Neuronal stem cell (in vitro differentiated cells): ENCODE measurements around the gene ADTRP.

Source experiments
- DNase-seq: peaks from one replicate; pipeline ENCODE4 v3.0.0-alpha.2; 2013; ENCODE audit warnings: low spot score
- H2AFZ ChIP-seq: one replicate; pipeline ENCODE4 v1.6.1; 2013; ENCODE audit warnings: mild to moderate bottlenecking, low read length, inconsistent platforms
- H2AK5ac ChIP-seq: 2 replicates; pipeline ENCODE4 v1.6.1; 2013; ENCODE audit warnings: low read depth, mild to moderate bottlenecking, inconsistent platforms, low read length, moderate library complexity, mixed read lengths
- H2BK120ac ChIP-seq: 2 replicates; pipeline ENCODE4 v1.6.1; 2013; ENCODE audit warnings: low read depth, mild to moderate bottlenecking, inconsistent platforms, low read length, moderate library complexity, mixed read lengths
- H2BK12ac ChIP-seq: one replicate; pipeline ENCODE4 v1.6.1; 2013; ENCODE audit warnings: low read length, inconsistent platforms
- H2BK15ac ChIP-seq: 2 replicates; pipeline ENCODE4 v1.6.1; 2013; ENCODE audit warnings: mild to moderate bottlenecking, low read length, inconsistent platforms, mixed read lengths
- H2BK5ac ChIP-seq: one replicate; pipeline ENCODE4 v1.6.1; 2013; ENCODE audit warnings: inconsistent platforms, mild to moderate bottlenecking, low read length, moderate library complexity
- H3K14ac ChIP-seq: one replicate; pipeline ENCODE4 v1.6.1; 2013; ENCODE audit warnings: low read length, inconsistent platforms
- H3K18ac ChIP-seq: 2 replicates; pipeline ENCODE4 v1.6.1; 2013; ENCODE audit warnings: low read length, inconsistent platforms
- H3K23ac ChIP-seq: 2 replicates; pipeline ENCODE4 v1.6.1; 2013; ENCODE audit warnings: low read depth, mild to moderate bottlenecking, mixed read lengths, low read length, inconsistent platforms; ENCODE audit not compliant: poor library complexity
- H3K27ac ChIP-seq: replicated peaks from 3 replicates; pipeline ENCODE4 v1.5.1; 2013; ENCODE audit warnings: low read length, inconsistent platforms
- H3K27me3 ChIP-seq, 3 experiments: 2 replicates each; pipeline ENCODE4 v1.6.1; 2013; ENCODE audit warnings: low read length in 3 of 3, mild to moderate bottlenecking in 2 of 3, inconsistent platforms in 1 of 3, low read depth in 1 of 3, mixed read lengths in 1 of 3, moderate library complexity in 1 of 3; ENCODE audit not compliant: control insufficient read depth in 3 of 3, insufficient read depth in 3 of 3
- H3K36me3 ChIP-seq, 2 donors: replicated peaks in 1 of 2; 2 replicates each; pipeline ENCODE4 v1.6.1; 2013; ENCODE audit warnings: low read length in 2 of 2; ENCODE audit not compliant: control insufficient read depth in 2 of 2, insufficient read depth in 2 of 2
- H3K4ac ChIP-seq: 2 replicates; pipeline ENCODE4 v1.6.1; 2013; ENCODE audit warnings: inconsistent platforms, mild to moderate bottlenecking, low read length, moderate library complexity
- H3K4me1 ChIP-seq, 2 donors: 1 replicate in 1 of 2; 2 replicates in 1 of 2; pipeline ENCODE4 v1.6.1; 2013; ENCODE audit warnings: low read length in 2 of 2, low read depth in 1 of 2; ENCODE audit not compliant: control insufficient read depth in 2 of 2, insufficient read depth in 1 of 2
- H3K4me2 ChIP-seq: one replicate; pipeline ENCODE4 v1.6.1; 2013; ENCODE audit warnings: mild to moderate bottlenecking, low read length, inconsistent platforms; ENCODE audit not compliant: insufficient read depth, poor library complexity, severe bottlenecking
- H3K4me3 ChIP-seq, 2 donors: 2 replicates each; pipeline ENCODE4 v1.5.1; 2013; ENCODE audit warnings: low read length in 2 of 2, mild to moderate bottlenecking in 2 of 2, inconsistent platforms in 1 of 2, moderate library complexity in 1 of 2
- H3K79me1 ChIP-seq: one replicate; pipeline ENCODE4 v1.6.1; 2013; ENCODE audit warnings: low read depth, mild to moderate bottlenecking, inconsistent platforms, low read length, moderate library complexity
- H3K9ac ChIP-seq: one replicate; pipeline ENCODE4 v1.6.1; 2013; ENCODE audit warnings: mild to moderate bottlenecking, low read depth, low read length, inconsistent platforms; ENCODE audit not compliant: poor library complexity
- H3K9me3 ChIP-seq, 2 donors: replicated peaks in 1 of 2; 2 replicates each; pipeline versions ENCODE3 to v1.6.1; 2013; ENCODE audit warnings: low read length in 2 of 2, mild to moderate bottlenecking in 2 of 2, inconsistent platforms in 1 of 2, low read depth in 1 of 2, mixed read lengths in 1 of 2, moderate library complexity in 1 of 2; ENCODE audit not compliant: control insufficient read depth in 2 of 2, insufficient read depth in 1 of 2
- H4K8ac ChIP-seq: one replicate; pipeline ENCODE4 v1.6.1; 2013; ENCODE audit warnings: low read depth, mild to moderate bottlenecking, inconsistent platforms, low read length, moderate library complexity
- H4K91ac ChIP-seq: one replicate; pipeline ENCODE4 v1.6.1; 2013; ENCODE audit warnings: low read length, low read depth, mild to moderate bottlenecking, inconsistent platforms; ENCODE audit not compliant: poor library complexity
- WGBS, 2 donors: extraction: QIAGEN DNeasy Blood & Tissue Kit; methylation state at CpG; one replicate each; pipeline ENCODE4 v1.1.7; 2013; ENCODE audit warnings: missing lambda C conversion rate in 2 of 2, mixed read lengths in 1 of 2; ENCODE audit not compliant: insufficient read length in 2 of 2, insufficient replicate concordance in 1 of 2; ENCODE audit errors: extremely low coverage in 2 of 2; 5-methylcytosine and 5-hydroxymethylcytosine counted together

Gene ADTRP

DNA sequence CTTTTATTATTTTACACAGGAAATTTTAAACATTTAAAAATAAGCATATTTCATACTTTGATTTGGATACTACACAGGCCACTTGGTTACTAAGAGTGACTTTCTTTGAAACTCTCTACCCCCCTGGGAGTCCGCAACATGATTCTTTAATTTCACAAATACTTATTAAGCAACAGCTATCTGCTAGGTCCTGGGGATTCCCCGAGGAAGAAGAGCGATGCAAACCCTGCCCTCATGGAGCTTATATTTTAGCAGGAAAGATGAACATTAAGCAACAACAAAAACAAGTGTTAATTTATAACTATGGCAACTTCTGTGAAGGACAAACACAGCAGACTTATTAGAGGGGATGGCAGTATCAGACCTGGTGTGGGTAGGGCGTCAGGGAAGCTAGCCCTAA lies 3.9 kb upstream of the ADTRP start:
- H2BK12ac ChIP-seq = no peak overlapping the region
- no CpG with 5 or more reads among the region's 4 CpGs for WGBS, 2 donors
- no peak overlapping the region for H3K4me2 ChIP-seq
- no peaks in the 10 kb centered on the region for H3K79me1 ChIP-seq
- no peak overlapping the region for H4K8ac ChIP-seq
- H3K36me3 ChIP-seq = no peaks in the 10 kb centered on the region
- H2BK5ac ChIP-seq = no peak overlapping the region
- no peaks in the 10 kb centered on the region for H3K9me3 ChIP-seq
- H2BK120ac ChIP-seq = no peak overlapping the region
- H3K4me1 ChIP-seq = peaks cover 3% of the 10 kb centered on the region in 2 donors
- no peak overlapping the region for H3K27ac ChIP-seq
- no peak overlapping the region for H3K4ac ChIP-seq
- H3K27me3 ChIP-seq = no peaks in the 10 kb centered on the region
- no peak overlapping the region for H3K18ac ChIP-seq
- no peak overlapping the region for H4K91ac ChIP-seq
- no peak overlapping the region for H2AFZ ChIP-seq
- H3K14ac ChIP-seq = no peak overlapping the region
- H3K23ac ChIP-seq = no peak overlapping the region
- no peak for DNase-seq
- H3K4me3 ChIP-seq = no peak overlapping the region
- H2BK15ac ChIP-seq = no peak overlapping the region
- no peak overlapping the region for H2AK5ac ChIP-seq
- no peak overlapping the region for H3K9ac ChIP-seq

GRCh38 chr6:11780097-11780428 lies 1.5 kb upstream of the ADTRP start:
- H3K4me3 ChIP-seq = no peak overlapping the region
- H3K4me2 ChIP-seq = no peak overlapping the region
- H2AFZ ChIP-seq = no peak overlapping the region
- no peak overlapping the region for H3K23ac ChIP-seq
- H3K14ac ChIP-seq = no peak overlapping the region
- peaks cover 3% of the 10 kb centered on the region in 2 donors for H3K4me1 ChIP-seq
- H3K4ac ChIP-seq = no peak overlapping the region
- H3K9me3 ChIP-seq = no peaks in the 10 kb centered on the region
- H3K18ac ChIP-seq = no peak overlapping the region
- no peak overlapping the region for H2BK5ac ChIP-seq
- no peak overlapping the region for H3K27ac ChIP-seq
- H2BK12ac ChIP-seq = no peak overlapping the region
- no peak overlapping the region for H4K8ac ChIP-seq
- no peak for DNase-seq
- no peak overlapping the region for H2BK15ac ChIP-seq
- no peak overlapping the region for H4K91ac ChIP-seq
- H2AK5ac ChIP-seq = no peak overlapping the region
- H3K27me3 ChIP-seq = no peaks in the 10 kb centered on the region
- no peaks in the 10 kb centered on the region for H3K36me3 ChIP-seq
- H3K79me1 ChIP-seq = no peaks in the 10 kb centered on the region
- WGBS, 2 donors = no CpG with 5 or more reads among the region's 2 CpGs
- no peak overlapping the region for H3K9ac ChIP-seq
- H2BK120ac ChIP-seq = no peak overlapping the region

- H2BK5ac ChIP-seq = no peak overlapping the region
- no peak overlapping the region for H3K23ac ChIP-seq
- H4K91ac ChIP-seq = no peak overlapping the region
- H4K8ac ChIP-seq = no peak overlapping the region
- no peaks in the 10 kb centered on the region for H3K27me3 ChIP-seq
- H2BK120ac ChIP-seq = no peak overlapping the region
- H3K18ac ChIP-seq = no peak overlapping the region
- H2BK15ac ChIP-seq = no peak overlapping the region
- WGBS, 2 donors = no CpG with 5 or more reads among the region's 6 CpGs
- H2AFZ ChIP-seq = no peak overlapping the region
- H2AK5ac ChIP-seq = no peak overlapping the region
- H3K4ac ChIP-seq = no peak overlapping the region
- H3K79me1 ChIP-seq = no peaks in the 10 kb centered on the region
- H3K4me3 ChIP-seq = no peak overlapping the region
- H3K9ac ChIP-seq = no peak overlapping the region
- H3K36me3 ChIP-seq = no peaks in the 10 kb centered on the region
- H3K9me3 ChIP-seq = no peaks in the 10 kb centered on the region
- H3K4me1 ChIP-seq = peaks cover 3% of the 10 kb centered on the region in 2 donors
- H3K4me2 ChIP-seq = no peak overlapping the region
- H3K27ac ChIP-seq = no peak overlapping the region
- DNase-seq = no peak
- H3K14ac ChIP-seq = no peak overlapping the region
- no peak overlapping the region for H2BK12ac ChIP-seq
Measured at GRCh38 chr6:11779329-11780096, 910 bp upstream of the ADTRP start.

DNA sequence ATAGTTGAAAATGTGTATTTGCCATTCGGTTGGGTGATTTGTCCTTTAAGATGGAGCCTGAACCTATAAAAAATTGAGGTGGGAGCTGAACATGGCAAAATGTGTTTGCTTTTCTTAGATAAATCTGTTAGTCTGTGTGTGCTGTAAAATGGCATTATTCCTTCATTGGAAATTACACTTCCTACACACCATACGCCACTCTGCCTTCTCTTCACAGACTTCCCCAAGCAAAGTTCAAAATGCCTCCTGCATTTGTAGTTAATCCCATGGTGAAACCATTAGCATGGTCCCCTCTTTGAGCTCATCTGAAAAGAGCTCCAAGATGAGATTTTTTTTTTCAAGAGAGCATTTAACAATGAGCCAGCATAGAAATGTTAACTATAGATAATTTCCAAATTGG lies 567 bp downstream of the ADTRP start:
- Histone ChIP-seq H3K79me1 (no peaks in the 10 kb centered on the region), H3K23ac (no peak overlapping the region), H2AFZ (no peak overlapping the region), H4K91ac (no peak overlapping the region), H3K27ac (no peak overlapping the region), H2AK5ac (no peak overlapping the region), H3K14ac (no peak overlapping the region), H3K4me2 (no peak overlapping the region), H2BK5ac (no peak overlapping the region), H2BK120ac (no peak overlapping the region), H2BK12ac (no peak overlapping the region), H3K4ac (no peak overlapping the region), H3K18ac (no peak overlapping the region), H3K9ac (no peak overlapping the region), H3K9me3 (no peaks in the 10 kb centered on the region), H3K36me3 (no peaks in the 10 kb centered on the region), H2BK15ac (no peak overlapping the region), H3K4me1 (peaks cover 3% of the 10 kb centered on the region in 2 donors), H3K4me3 (no peak overlapping the region), H4K8ac (no peak overlapping the region), H3K27me3 (no peaks in the 10 kb centered on the region)
- no CpG with 5 or more reads among the region's 2 CpGs for whole genome bisulfite sequencing, 2 donors
- DNase-seq = no peak
